A549 (cell line): Measurements from ENCODE around the gene TLCD3B. TPM values are rescaled to one million over a fixed set of nuclear protein-coding genes. Genes with fewer than 3 reads are reported as not detected.

ENCODE experiments used
- ATAC-seq, 2 experiments: fragments of 200-7000 bp in 1 of 2; fragments of >200 bp in 1 of 2; cut with Nextera tagmentation in 1 of 2; cut with Tn5 transposase in 1 of 2; 3 replicates each; pipeline versions ENCODE4 v1.8.0 to v1.9.1; 2018 to 2020; ENCODE audit warnings: mild to moderate bottlenecking in 1 of 2, moderate library complexity in 1 of 2
- CTCF ChIA-PET: fragments of 300-600 bp; sonication (Branson Sonifier 250); formaldehyde crosslinking; extraction: SDS; loops from one replicate; lab custom pipeline; 2021; ENCODE audit warnings: antibody characterized with exemption, inconsistent platforms; lab: Yijun Ruan, JAX
- POLR2A ChIA-PET: fragments of 350-600 bp; formaldehyde crosslinking; extraction: SDS; loops from one replicate; lab custom pipeline; 2021; ENCODE audit warnings: antibody characterized with exemption, inconsistent platforms; lab: Yijun Ruan, JAX
- DNase-seq, 2 experiments: peaks; one replicate each; pipeline versions ENCODE4 v3.0.0 to v3.0.0-alpha.2; 2011 to 2016; ENCODE audit warnings: low read depth in 1 of 2, low spot score in 1 of 2
- FAIRE-seq: peaks from 2 replicates; lab custom pipeline; 2011; peaks lifted over from hg19 to GRCh38; lab: Jason Lieb, UNC
- H3K27ac ChIP-seq, 2 experiments: fragments of >200 bp; sonication (Bioruptor Twin); formaldehyde crosslinking; 3 replicates each; pipeline ENCODE4 v1.5.1; 2016 to 2017
- H3K4me1 ChIP-seq: fragments of >200 bp; sonication (Bioruptor Twin); formaldehyde crosslinking; 3 replicates; pipeline ENCODE4 v1.6.1; 2016
- H3K4me2 ChIP-seq: fragments of >200 bp; sonication (Bioruptor Twin); formaldehyde crosslinking; 3 replicates; pipeline ENCODE4 v1.6.1; 2016
- H3K4me3 ChIP-seq: fragments of >200 bp; sonication (Bioruptor Twin); formaldehyde crosslinking; 3 replicates; pipeline ENCODE4 v1.5.1; 2016
- H3K9me3 ChIP-seq: fragments of >200 bp; sonication (Bioruptor Twin); formaldehyde crosslinking; 3 replicates; pipeline ENCODE4 v1.6.1; 2016
- ATOH8 ChIP-seq: fragments of 250-450 bp; sonication (Bioruptor Pico); IDR thresholded peaks from 2 replicates; pipeline ENCODE4 v1.5.0; 2020; ENCODE audit warnings: low read depth, mild to moderate bottlenecking, moderate library complexity
- CBX2 ChIP-seq: fragments of 200-600 bp; sonication (generic); IDR thresholded peaks from 2 replicates; pipeline ENCODE4 v1.6.1; 2016; ENCODE audit warnings: low read depth, mild to moderate bottlenecking, borderline replicate concordance
- CHD4 ChIP-seq: fragments of 200-600 bp; sonication (generic); IDR thresholded peaks from 2 replicates; pipeline ENCODE4 v1.6.1; 2016; ENCODE audit warnings: antibody characterized with exemption, mild to moderate bottlenecking, borderline replicate concordance
- E2F6 ChIP-seq: IDR thresholded peaks from 2 replicates; pipeline ENCODE4 v1.6.1; 2012; ENCODE audit warnings: low read depth, borderline replicate concordance
- EHF ChIP-seq: fragments of 250-450 bp; sonication (Bioruptor Pico); IDR thresholded peaks from 2 replicates; pipeline ENCODE4 v1.5.0; 2020; ENCODE audit warnings: mild to moderate bottlenecking
- ESRRA ChIP-seq: fragments of 150-350 bp; IDR thresholded peaks from 2 replicates; pipeline ENCODE4 v1.6.1; 2014; ENCODE audit warnings: mild to moderate bottlenecking, low read length, borderline replicate concordance
- HDAC2 ChIP-seq: fragments of 200-600 bp; sonication (generic); IDR thresholded peaks from 2 replicates; pipeline ENCODE4 v1.6.1; 2016
- HES2 ChIP-seq: fragments of >200 bp; sonication (Bioruptor Twin); formaldehyde crosslinking; IDR thresholded peaks from 2 replicates; pipeline ENCODE4 v1.6.1; 2016
- HMGXB4 ChIP-seq: fragments of 250-450 bp; sonication (Bioruptor Pico); IDR thresholded peaks from 2 replicates; pipeline ENCODE4 v1.5.0; 2021; ENCODE audit warnings: mild to moderate bottlenecking, moderate library complexity, borderline replicate concordance
- HOXA7 ChIP-seq: fragments of 250-450 bp; sonication (Bioruptor Pico); IDR thresholded peaks from 2 replicates; pipeline ENCODE4 v1.5.0; 2020; ENCODE audit warnings: mild to moderate bottlenecking, moderate library complexity
- JUN ChIP-seq, 2 experiments: fragments of >200 bp; sonication (Bioruptor Twin); formaldehyde crosslinking; IDR thresholded peaks; 2 replicates in 1 of 2; 3 replicates in 1 of 2; pipeline ENCODE4 v1.6.1; 2016 to 2017
- JUNB ChIP-seq: fragments of >200 bp; sonication (Bioruptor Twin); formaldehyde crosslinking; IDR thresholded peaks from 2 replicates; pipeline ENCODE4 v1.6.1; 2016
- KDM5A ChIP-seq: fragments of 200-600 bp; sonication (generic); IDR thresholded peaks from 2 replicates; pipeline ENCODE4 v1.6.1; 2016; ENCODE audit warnings: antibody characterized with exemption, mild to moderate bottlenecking
- MAFK ChIP-seq: fragments of 450-650 bp; IDR thresholded peaks from 2 replicates; pipeline ENCODE4 v1.6.1; 2014; ENCODE audit not compliant: partially characterized antibody
- MAX ChIP-seq: IDR thresholded peaks from 2 replicates; pipeline ENCODE4 v1.6.1; 2012
- MYC ChIP-seq: IDR thresholded peaks from 2 replicates; pipeline ENCODE4 v1.6.1; 2012; ENCODE audit warnings: mild to moderate bottlenecking, inconsistent platforms, low read length, improper control_type of control experiment, borderline replicate concordance
- NFE2L2 ChIP-seq: fragments of 150-350 bp; conservative IDR thresholded peaks from 2 replicates; pipeline ENCODE4 v1.6.1; 2014; ENCODE audit warnings: low read length
- NR3C1 ChIP-seq: fragments of >200 bp; sonication (Bioruptor Twin); formaldehyde crosslinking; IDR thresholded peaks from 3 replicates; pipeline ENCODE4 v1.6.1; 2017
- PHF8 ChIP-seq: fragments of 200-600 bp; sonication (generic); IDR thresholded peaks from 2 replicates; pipeline ENCODE4 v1.6.1; 2016; ENCODE audit warnings: low read depth, mild to moderate bottlenecking, antibody characterized with exemption, moderate library complexity, borderline replicate concordance
- RNF2 ChIP-seq: fragments of 200-600 bp; sonication (generic); IDR thresholded peaks from 2 replicates; pipeline ENCODE4 v1.6.1; 2016; ENCODE audit warnings: low read depth, mild to moderate bottlenecking, antibody characterized with exemption, moderate library complexity, borderline replicate concordance
- SMC3 ChIP-seq: fragments of >200 bp; sonication (Bioruptor Twin); formaldehyde crosslinking; IDR thresholded peaks from 3 replicates; pipeline ENCODE4 v1.6.1; 2018; ENCODE audit warnings: inconsistent platforms
- TFCP2L1 ChIP-seq: fragments of 250-450 bp; sonication (Bioruptor Pico); IDR thresholded peaks from 2 replicates; pipeline ENCODE4 v1.5.0; 2021; ENCODE audit warnings: mild to moderate bottlenecking
- TP53 ChIP-seq: fragments of 250-450 bp; sonication (Bioruptor Pico); IDR thresholded peaks from 2 replicates; pipeline ENCODE4 v1.5.0; 2021; ENCODE audit warnings: mild to moderate bottlenecking, moderate library complexity
- USF2 ChIP-seq: fragments of 450-650 bp; IDR thresholded peaks from 2 replicates; pipeline ENCODE4 v1.6.1; 2014; ENCODE audit warnings: antibody characterized with exemption
- ZC3H11A ChIP-seq: fragments of 450-650 bp; IDR thresholded peaks from 2 replicates; pipeline ENCODE4 v1.6.1; 2014; ENCODE audit warnings: antibody characterized with exemption, mild to moderate bottlenecking
- ZFP36 ChIP-seq: fragments of 450-650 bp; IDR thresholded peaks from 2 replicates; pipeline ENCODE4 v1.6.1; 2014; ENCODE audit warnings: borderline replicate concordance; ENCODE audit not compliant: partially characterized antibody
- WGBS: methylation state at CpG from one replicate; pipeline ENCODE4 v1.1.6; 2017; ENCODE audit errors: missing lambda C conversion rate; 5-methylcytosine and 5-hydroxymethylcytosine counted together
- polyA plus RNA-seq, 4 experiments: library from polyadenylated mRNA; depleted of rRNA in 3 of 4; stranded (reverse); fragments of >200 nt; fragmentation: RNase III in 1 of 4; extraction: RNeasy Plus Mini Kit Qiagen cat#74134 plus additional on column Dnase treatment in 1 of 4; gene quantifications; 2 replicates in 3 of 4; 3 replicates in 1 of 4; pipeline ENCODE4 v1.2.3, GENCODE V29; 2011 to 2017

The TLCD3B gene
- polyA plus RNA-seq, 2 of the 4 experiments (the other 2 are of a cell fraction), result 0.30 to 0.68 TPM

GRCh38 chr16:30065943-30066760, 35.1 kb upstream of the TLCD3B start:
- peaks cover 34% of the 10 kb centered on the region for H3K4me1 ChIP-seq
- ChIA-PET CTCF (interaction anchor here (3.3 to 9.9 kb wide), 5 partner anchors 11 to 34 kb away, joined by 13 to 119 read pairs (median 44); partner anchors contain the start of genes PPP4C, TBX6 and TLCD3B), POLR2A (interaction anchor here (0.6 to 3.5 kb wide), 15 partner anchors 8 to 305 kb away, joined by 3 to 67 read pairs (median 7); partner anchors contain the start of genes CORO1A, KIF22, PAGR1 and PPP4C)
- DNase-seq (peak in 1 of 2 experiments; percentile 43), ATAC-seq (peak; percentile 7 to 23; a peak in 5 of 6 replicates), FAIRE-seq (no peak)
- peak overlapping the region; percentile 97 for H3K4me2 ChIP-seq
- H3K4me3 ChIP-seq, result peak overlapping the region; percentile 73
- no peaks in the 10 kb centered on the region for H3K9me3 ChIP-seq
- TF ChIP-seq ESRRA, result 0 out of 2 replicates have a peak, but pooled peaks have one; percentile 61
- no peak for TF ChIP-seq HES2
- peak; percentile 63; the same call in 1 of the 2 replicates for TF ChIP-seq PHF8
- 0 out of 2 replicates have a peak, but pooled peaks have one; percentile 37 for TF ChIP-seq KDM5A
- no peak for TF ChIP-seq USF2
- peak; percentile 7 for TF ChIP-seq MAFK
- TF ChIP-seq CBX2, result no peak
- no peak for TF ChIP-seq EHF (CRISPR knock-in tag)
- peak; percentile 23; the same call in 1 of the 2 replicates for TF ChIP-seq HOXA7 (CRISPR knock-in tag)
- no peak for TF ChIP-seq NR3C1
- TF ChIP-seq MAX, result no peak
- TF ChIP-seq HDAC2, result 0 out of 2 replicates have a peak, but pooled peaks have one; percentile 49
- no peak; a peak in 3 of 5 replicates for TF ChIP-seq JUN (IDR thresholded peaks at IDR 0.05)
- no peak for TF ChIP-seq RNF2
- 0% methylated on average over 23 of the region's 44 CpGs for WGBS
- H3K27ac ChIP-seq, result peak overlapping the region; percentile 96 to 97

GRCh38 chr16:30065102-30065942, 34.3 kb upstream of the TLCD3B start, which contains the start of gene ALDOA:
Gene ALDOA, plus strand, starts transcription at chr16:30065760. Its CDS starts 1,138 bp downstream, at chr16:30066898.
- H3K4me1 ChIP-seq, result peaks cover 34% of the 10 kb centered on the region
- 1% methylated on average over 58 of the region's 99 CpGs for WGBS
- peak; percentile 78 to 89 for ATAC-seq
- peak; percentile 86 to 98 for DNase-seq
- POLR2A ChIA-PET, result interaction anchor here (0.5 to 3.5 kb wide), 24 partner anchors 9 to 1094 kb away, joined by 3 to 67 read pairs (median 4); partner anchors contain the start of genes ASPHD1, CORO1A, KIF22 and PAGR1
- no peaks in the 10 kb centered on the region for H3K9me3 ChIP-seq
- CTCF ChIA-PET, result interaction anchor here (0.5 to 9.9 kb wide), 6 partner anchors 11 to 342 kb away, joined by 3 to 119 read pairs (median 30); partner anchors contain the start of genes PPP4C, TBX6 and TLCD3B
- peak within 1 kb of the TSS; percentile 97 for H3K4me2 ChIP-seq
- H3K4me3 ChIP-seq, result peak within 1 kb of the TSS; percentile 73
- no peak for FAIRE-seq
- H3K27ac ChIP-seq, result peak within 1 kb of the TSS; percentile 96 to 97
- TF ChIP-seq HMGXB4 (CRISPR knock-in tag) (0 out of 2 replicates have a peak, but pooled peaks have one; percentile 5), PHF8 (peak; percentile 77), USF2 (no peak; the same call in 1 of the 2 replicates), ZC3H11A (no peak), NFE2L2 (peak; percentile 74), TP53 (CRISPR knock-in tag) (peak; percentile 46; the same call in 1 of the 2 replicates), CHD4 (no peak), HES2 (no peak), TFCP2L1 (CRISPR knock-in tag) (peak; percentile 60), MYC (peak; percentile 16; the same call in 1 of the 2 replicates), KDM5A (no peak), MAFK (peak; percentile 91), SMC3 (no peak), ZFP36 (no peak), JUNB (no peak), ATOH8 (CRISPR knock-in tag) (peak; percentile 85), E2F6 (peak; percentile 95)
